Stimulated activated CD8-positive, alpha-beta memory T cell treated with anti-CD3 and anti-CD28 coated beads, Interleukin-15, amount 100 ng/mL, for 24 hours (primary cell): ENCODE data around the gene SLC25A6.
"Not testable (repeated sequence)": the region's sequence is repeated elsewhere in the genome, so short reads cannot be mapped to it uniquely, and the experiment has no call there.

Experiments used
- DNase-seq: peaks from one replicate; pipeline ENCODE4 v3.0.0-alpha.2; 2020; ENCODE audit warnings: low read depth

The SLC25A6 gene

DNA sequence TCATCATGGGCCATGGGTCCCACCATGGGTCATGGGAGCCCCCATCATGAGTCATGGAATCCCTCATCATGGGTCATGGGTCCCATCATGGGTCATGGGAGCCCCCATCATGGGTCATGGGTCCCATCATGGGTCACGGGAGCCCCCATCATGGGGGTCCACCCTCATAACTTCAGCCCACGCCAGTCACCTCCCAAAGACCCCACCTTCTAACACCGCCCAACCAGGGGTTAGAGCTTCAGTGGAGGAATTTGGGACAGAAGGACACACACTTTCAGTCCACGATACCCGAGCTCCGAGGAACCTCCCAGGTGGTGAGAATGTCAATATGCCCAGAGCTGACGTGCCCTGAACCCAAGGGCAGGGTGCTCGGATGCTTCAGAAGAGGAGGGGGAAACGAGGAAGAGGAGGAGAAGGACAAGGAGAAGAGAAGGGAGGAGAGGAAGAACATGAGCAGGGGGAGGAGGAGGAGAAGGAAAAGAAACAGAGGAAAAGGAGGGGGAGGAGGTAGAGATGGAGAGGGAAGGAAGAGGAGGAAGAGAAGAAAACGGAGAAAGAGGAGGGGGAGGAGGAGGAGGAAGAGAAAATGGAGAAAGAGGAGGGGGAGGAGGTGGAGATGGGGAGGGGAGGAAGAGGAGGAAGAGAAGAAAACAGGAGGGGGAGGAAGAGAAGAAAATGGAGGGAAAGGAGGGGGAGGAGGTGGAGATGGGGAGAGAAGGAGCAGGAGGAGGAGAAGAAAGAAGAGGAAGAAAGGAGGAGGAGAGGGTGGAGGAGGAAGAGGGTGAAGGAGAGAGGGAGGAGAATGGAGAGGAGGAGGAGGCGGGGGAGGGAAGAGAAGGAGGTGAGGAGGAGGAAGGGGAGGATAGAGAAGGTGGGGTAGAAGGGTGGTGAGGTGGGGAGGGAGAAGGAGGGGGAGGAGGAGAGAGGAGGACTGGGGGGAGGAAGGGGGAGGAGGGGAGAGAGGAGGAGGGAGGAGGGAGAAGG is 37.6 kb downstream of the SLC25A6 start:
- DNase-seq, result no peak

DNA sequence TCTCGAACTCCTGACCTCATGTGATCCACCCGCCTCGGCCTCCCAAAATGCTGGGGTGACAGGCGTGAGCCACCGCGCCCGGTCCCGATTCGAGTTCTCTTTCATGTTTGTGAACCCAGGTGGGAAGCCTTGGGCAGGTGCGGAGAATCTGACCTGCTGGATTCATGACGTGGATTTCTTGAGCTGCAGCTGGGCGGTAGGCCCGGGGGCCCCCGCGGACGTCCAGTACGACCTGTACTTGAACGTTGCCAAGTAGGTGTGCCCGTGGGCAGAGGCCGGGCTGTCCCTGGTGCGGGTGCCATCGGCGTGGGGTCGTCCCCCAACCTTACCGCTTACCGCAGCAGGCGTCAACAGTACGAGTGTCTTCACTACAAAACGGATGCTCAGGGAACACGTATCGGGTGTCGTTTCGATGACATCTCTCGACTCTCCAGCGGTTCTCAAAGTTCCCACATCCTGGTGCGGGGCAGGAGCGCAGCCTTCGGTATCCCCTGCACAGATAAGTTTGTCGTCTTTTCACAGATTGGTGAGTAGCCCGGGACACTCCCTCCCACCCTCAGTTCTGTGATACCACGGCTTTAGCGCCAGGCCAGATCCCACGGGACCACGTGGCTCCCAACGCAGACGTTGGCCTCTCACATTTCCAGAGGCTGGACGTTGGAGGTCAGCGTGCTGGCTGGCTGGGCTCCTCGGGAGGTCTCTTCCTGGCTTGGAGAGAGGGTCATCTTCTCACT is 39.8 kb downstream of the SLC25A6 start:
- no peak for DNase-seq

DNA sequence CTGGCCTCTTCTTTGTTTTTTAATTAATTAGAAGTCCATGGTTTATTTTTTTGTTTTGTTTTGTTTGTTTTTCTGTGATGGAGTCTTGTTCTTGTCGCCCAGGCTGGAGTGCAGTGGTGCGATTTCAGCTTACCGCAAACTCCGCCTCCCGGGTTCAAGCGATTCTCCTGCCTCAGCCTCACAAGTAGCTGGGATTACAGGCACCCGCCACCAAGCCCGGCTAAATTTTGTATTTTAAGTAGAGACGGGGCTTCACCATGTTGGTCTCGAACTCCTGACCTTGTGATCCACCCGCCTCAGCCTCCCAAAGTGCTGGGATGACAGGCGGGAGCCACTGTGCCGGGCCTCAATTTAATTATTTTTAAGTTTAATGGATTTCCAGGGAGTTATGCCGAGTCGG is 42.3 kb downstream of the SLC25A6 start:
- not testable (repeated sequence) for DNase-seq

DNA sequence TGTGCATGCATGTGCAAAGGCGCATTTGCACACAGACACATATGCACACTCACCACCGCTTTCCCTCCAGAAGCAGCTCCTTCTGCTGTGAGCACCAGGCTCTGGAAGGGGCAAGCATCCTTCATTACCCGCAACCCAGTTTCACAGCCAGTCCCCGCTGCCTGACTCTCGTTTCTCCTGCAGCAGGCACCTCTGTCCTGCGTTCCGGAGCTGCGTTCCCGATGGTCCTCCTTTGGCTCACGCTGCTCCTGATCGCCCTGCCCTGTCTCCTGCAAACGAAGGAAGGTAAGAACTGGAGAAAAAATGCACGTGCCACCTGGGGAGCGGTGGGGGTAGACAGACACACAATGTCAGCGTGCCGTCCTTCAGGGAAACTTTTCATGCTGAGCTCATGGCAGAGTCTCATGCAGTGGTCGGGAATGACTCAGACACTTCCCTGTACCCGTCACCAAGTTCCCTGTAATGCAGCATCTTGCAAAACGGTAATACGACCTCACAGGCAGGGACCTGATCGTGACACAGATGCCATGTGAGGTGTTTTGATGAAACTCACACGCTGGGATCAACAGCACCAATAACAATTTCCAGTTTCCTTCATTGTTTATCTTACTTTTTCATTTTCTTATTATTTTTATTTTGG is 50.2 kb downstream of the SLC25A6 start:
- no peak for DNase-seq

DNA sequence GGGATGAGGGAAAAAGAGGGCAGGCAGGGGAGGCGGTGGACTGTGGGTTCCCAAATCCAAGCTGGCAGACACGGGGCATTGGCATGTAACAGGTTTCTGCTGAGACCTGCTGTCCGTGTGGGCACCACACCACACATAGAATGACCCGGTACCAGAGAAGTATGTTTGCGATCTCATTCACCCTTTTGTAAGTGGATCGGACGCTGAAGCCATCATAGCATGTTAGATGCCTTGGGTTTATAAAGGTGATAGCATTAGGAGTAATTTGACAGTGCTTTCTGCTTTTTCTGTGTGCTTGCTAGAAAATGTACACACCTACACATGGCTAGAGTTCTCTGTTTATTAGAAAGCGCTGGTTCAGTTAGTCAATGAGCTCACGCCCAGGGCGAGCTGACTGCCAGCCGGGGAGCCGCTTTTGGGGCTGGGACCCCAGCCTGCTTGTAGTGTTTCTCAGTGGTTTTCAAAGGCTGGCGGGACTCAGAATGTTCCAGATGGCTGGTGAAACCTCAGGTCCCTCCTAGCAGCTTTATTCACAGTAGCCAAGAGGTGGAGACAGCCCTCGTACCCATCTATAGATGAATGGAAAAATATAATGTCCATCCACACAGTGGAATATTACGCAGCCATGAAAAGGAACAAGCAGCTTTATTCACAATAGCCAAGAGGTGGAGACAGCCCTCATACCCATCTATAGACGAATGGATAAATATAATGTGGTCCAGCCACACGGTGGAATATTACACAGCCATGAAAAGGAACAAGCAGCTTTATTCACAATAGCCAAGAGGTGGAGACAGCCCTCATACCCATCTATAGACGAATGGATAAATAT is 54.7 kb downstream of the SLC25A6 start:
- DNase-seq, result no peak

- no peak for DNase-seq
Observed at GRCh38 chrX:1336331-1336943, 55.5 kb downstream of the SLC25A6 start, which contains the start of gene IL3RA. Gene IL3RA (plus strand): TSS chrX:1336785. CDS start chrX:1341766, 4,981 bp downstream.
